ENCODE measurements around the gene CGNL1.

Gene CGNL1

GRCh38 chr15:57591237-57591821 is 215.0 kb downstream of the CGNL1 start:
- no peaks in the 10 kb centered on the region for H3F3A ChIP-seq (ENCODE audit: insufficient read depth, low read length)
- no peak overlapping the region for H3K27ac ChIP-seq (ENCODE audit: low read length)

GRCh38 chr15:57591822-57592367 is 215.6 kb downstream of the CGNL1 start, which contains the start of gene MYZAP:
MYZAP (plus strand) TSS chr15:57591904; CDS start chr15:57592035, 131 bp downstream.
- Histone ChIP-seq H3K9me3 (replicated peaks; ENCODE audit: insufficient read depth, low read length) (no peaks in the 10 kb centered on the region), H3K4me1 (ENCODE audit: low read length) (no peaks in the 10 kb centered on the region), H3K9ac (ENCODE audit: low read length) (no peak within 1 kb of the TSS), H3K79me2 (ENCODE audit: low read length) (no peaks in the 10 kb centered on the region), H3K36me3 (replicated peaks; ENCODE audit: insufficient read depth, low read length) (no peaks in the 10 kb centered on the region), H2AFZ (ENCODE audit: low read length) (no peak within 1 kb of the TSS), H3K4me2 (ENCODE audit: low read depth, low read length) (no peak within 1 kb of the TSS), H3K4me3 (ENCODE audit: low read length) (no peak within 1 kb of the TSS), H3K27ac (ENCODE audit: low read length) (no peak within 1 kb of the TSS), H3F3A (ENCODE audit: insufficient read depth, low read length) (no peaks in the 10 kb centered on the region), H3K27me3 (replicated peaks; ENCODE audit: insufficient read depth, low read length) (no peaks in the 10 kb centered on the region), H3K9me2 (replicated peaks; ENCODE audit: insufficient read depth, low read length) (no peaks in the 10 kb centered on the region), H4K20me1 (ENCODE audit: insufficient read depth, low read length) (no peaks in the 10 kb centered on the region)
- DNase-seq, result no peak
- TF ChIP-seq CTCF (IDR thresholded peaks at IDR 0.05; ENCODE audit: low read length), result no peak
- no peak for TF ChIP-seq EZH2 (optimal IDR thresholded peaks at IDR 0.05; ENCODE audit: low read depth, low read length)
- TF ChIP-seq EZH2phosphoT487 (IDR thresholded peaks at IDR 0.05; ENCODE audit: low read length), result no peak

More at GRCh38 chr15:57591237-57591821, 215.0 kb downstream of the CGNL1 start:
- no peak for DNase-seq
- H3K9me2 ChIP-seq (replicated peaks; ENCODE audit: insufficient read depth, low read length), result no peaks in the 10 kb centered on the region
- H3K9ac ChIP-seq (ENCODE audit: low read length), result no peak overlapping the region
- no peaks in the 10 kb centered on the region for H3K27me3 ChIP-seq (replicated peaks; ENCODE audit: insufficient read depth, low read length)
- no peaks in the 10 kb centered on the region for H3K4me1 ChIP-seq (ENCODE audit: low read length)
- H2AFZ ChIP-seq (ENCODE audit: low read length), result no peak overlapping the region
- H3K36me3 ChIP-seq (replicated peaks; ENCODE audit: insufficient read depth, low read length), result no peaks in the 10 kb centered on the region
- H3K4me3 ChIP-seq (ENCODE audit: low read length), result no peak overlapping the region
- H3K4me2 ChIP-seq (ENCODE audit: low read depth, low read length), result no peak overlapping the region
- H4K20me1 ChIP-seq (ENCODE audit: insufficient read depth, low read length), result no peaks in the 10 kb centered on the region
- no peak for TF ChIP-seq EZH2phosphoT487 (IDR thresholded peaks at IDR 0.05; ENCODE audit: low read length)
- no peak for TF ChIP-seq EZH2 (optimal IDR thresholded peaks at IDR 0.05; ENCODE audit: low read depth, low read length)
- TF ChIP-seq CTCF (IDR thresholded peaks at IDR 0.05; ENCODE audit: low read length), result no peak
- H3K9me3 ChIP-seq (replicated peaks; ENCODE audit: insufficient read depth, low read length), result no peaks in the 10 kb centered on the region
- no peaks in the 10 kb centered on the region for H3K79me2 ChIP-seq (ENCODE audit: low read length)

- Histone ChIP-seq H3K36me3 (replicated peaks; ENCODE audit: insufficient read depth, low read length) (no peaks in the 10 kb centered on the region), H3K4me3 (ENCODE audit: low read length) (no peak overlapping the region), H3K4me1 (ENCODE audit: low read length) (no peaks in the 10 kb centered on the region), H4K20me1 (ENCODE audit: insufficient read depth, low read length) (no peaks in the 10 kb centered on the region), H3K27me3 (replicated peaks; ENCODE audit: insufficient read depth, low read length) (no peaks in the 10 kb centered on the region), H3K9me3 (replicated peaks; ENCODE audit: insufficient read depth, low read length) (no peaks in the 10 kb centered on the region), H2AFZ (ENCODE audit: low read length) (no peak overlapping the region), H3K9me2 (replicated peaks; ENCODE audit: insufficient read depth, low read length) (no peaks in the 10 kb centered on the region), H3K9ac (ENCODE audit: low read length) (no peak overlapping the region), H3K4me2 (ENCODE audit: low read depth, low read length) (no peak overlapping the region), H3K79me2 (ENCODE audit: low read length) (no peaks in the 10 kb centered on the region), H3F3A (ENCODE audit: insufficient read depth, low read length) (no peaks in the 10 kb centered on the region), H3K27ac (ENCODE audit: low read length) (no peak overlapping the region)
- TF ChIP-seq EZH2 (optimal IDR thresholded peaks at IDR 0.05; ENCODE audit: low read depth, low read length) (no peak), EZH2phosphoT487 (IDR thresholded peaks at IDR 0.05; ENCODE audit: low read length) (no peak), CTCF (IDR thresholded peaks at IDR 0.05; ENCODE audit: low read length) (no peak)
- DNase-seq, result no peak
These were observed 216.1 kb downstream of the CGNL1 start for GRCh38 chr15:57592426-57592825.
